SK-N-SH (cell line): ENCODE data around the gene ZSCAN12. TPM values are rescaled to one million over a fixed set of nuclear protein-coding genes. Genes with fewer than 3 reads are reported as not detected.

Source experiments
- CTCF ChIA-PET: fragments of 300-600, 350-600 bp; formaldehyde crosslinking; extraction: SDS; loops from one replicate; lab custom pipeline; 2021; lab: Yijun Ruan, JAX
- POLR2A ChIA-PET: fragments of 350-600 bp; sonication (Branson Sonifier 250); formaldehyde crosslinking; extraction: SDS; loops from one replicate; lab custom pipeline; 2020; ENCODE audit warnings: antibody characterized with exemption, inconsistent platforms; lab: Yijun Ruan, JAX
- DNase-seq: peaks from one replicate; pipeline ENCODE4 v3.0.0; 2012
- H2AFZ ChIP-seq: fragments of 200-600 bp; sonication (generic); 2 replicates; pipeline ENCODE4 v1.8.1; 2016; ENCODE audit warnings: antibody characterized with exemption, mild to moderate bottlenecking, low read depth
- H3F3A ChIP-seq: fragments of 200-600 bp; sonication (generic); replicated peaks from 2 replicates; pipeline ENCODE3; 2016; ENCODE audit warnings: antibody characterized with exemption, mild to moderate bottlenecking; ENCODE audit not compliant: insufficient read depth
- H3K27ac ChIP-seq, 2 experiments: fragments of 200-500 bp in 1 of 2; fragments of 200-600 bp in 1 of 2; sonication (Bioruptor generic) in 1 of 2; sonication (generic), shearing (Covaris generic) in 1 of 2; 2 replicates each; pipeline versions ENCODE4 v1.5.1 to v1.6.1; 2014 to 2016; ENCODE audit warnings: low read depth in 2 of 2, inconsistent platforms in 1 of 2, low read length in 1 of 2, mild to moderate bottlenecking in 1 of 2, mixed read lengths in 1 of 2
- H3K27me3 ChIP-seq: fragments of 200-600 bp; sonication (generic), shearing (Covaris generic); 2 replicates; pipeline ENCODE4 v1.6.1; 2016; ENCODE audit warnings: mixed run types; ENCODE audit not compliant: insufficient read depth
- H3K36me3 ChIP-seq, 2 experiments: fragments of 200-500 bp in 1 of 2; fragments of 200-600 bp in 1 of 2; sonication (Bioruptor generic) in 1 of 2; sonication (generic) in 1 of 2; replicated peaks in 1 of 2; 2 replicates each; pipeline versions ENCODE3 to v1.5.1; 2014 to 2016; ENCODE audit warnings: low read length in 1 of 2, mild to moderate bottlenecking in 1 of 2; ENCODE audit not compliant: insufficient read depth in 2 of 2, control insufficient read depth in 1 of 2
- H3K4me1 ChIP-seq, 2 experiments: fragments of 200-500 bp in 1 of 2; fragments of 200-600 bp in 1 of 2; sonication (Bioruptor generic) in 1 of 2; sonication (generic), shearing (Covaris generic) in 1 of 2; 2 replicates each; pipeline versions ENCODE4 v1.5.1 to v1.6.1; 2014 to 2016; ENCODE audit warnings: low read depth in 1 of 2, low read length in 1 of 2, mixed run types in 1 of 2; ENCODE audit not compliant: insufficient read depth in 2 of 2, control insufficient read depth in 1 of 2
- H3K4me2 ChIP-seq: fragments of 200-600 bp; sonication (generic), shearing (Covaris generic); 2 replicates; pipeline ENCODE4 v1.6.1; 2017; ENCODE audit warnings: mixed run types
- H3K4me3 ChIP-seq, 2 experiments: fragments of 200-500 bp in 1 of 2; fragments of 200-600 bp in 1 of 2; sonication (Bioruptor generic) in 1 of 2; sonication (generic), shearing (Covaris generic) in 1 of 2; 2 replicates each; pipeline versions ENCODE4 v1.5.1 to v1.8.1; 2014 to 2016; ENCODE audit warnings: low read depth in 2 of 2, inconsistent platforms in 1 of 2, low read length in 1 of 2, mild to moderate bottlenecking in 1 of 2, mixed read lengths in 1 of 2, moderate library complexity in 1 of 2
- H3K79me2 ChIP-seq: fragments of 200-600 bp; sonication (generic); 2 replicates; pipeline ENCODE4 v1.8.1; 2017; ENCODE audit warnings: mild to moderate bottlenecking; ENCODE audit not compliant: insufficient read depth
- H3K9ac ChIP-seq: fragments of 200-600 bp; sonication (generic); 2 replicates; pipeline ENCODE4 v1.6.1; 2017; ENCODE audit warnings: mixed run types
- H3K9me2 ChIP-seq: fragments of 200-600 bp; sonication (generic); 2 replicates; pipeline ENCODE4 v1.6.1; 2017; ENCODE audit warnings: mixed run types
- H3K9me3 ChIP-seq: fragments of 200-600 bp; sonication (generic); 2 replicates; pipeline ENCODE4 v1.6.1; 2017; ENCODE audit warnings: mixed run types, mild to moderate bottlenecking, moderate library complexity
- H4K20me1 ChIP-seq: fragments of 200-600 bp; sonication (generic); 2 replicates; pipeline ENCODE4 v1.6.1; 2017; ENCODE audit warnings: mild to moderate bottlenecking, mixed run types; ENCODE audit not compliant: insufficient read depth
- CHD2 ChIP-seq: fragments of 150-350 bp; IDR thresholded peaks from 2 replicates; pipeline ENCODE4 v1.6.1; 2018; ENCODE audit warnings: low read length; ENCODE audit not compliant: partially characterized antibody
- EP300 ChIP-seq, 2 experiments: IDR thresholded peaks; 2 replicates each; pipeline versions ENCODE4 v1.4.0 to v1.6.1; 2012; ENCODE audit warnings: borderline replicate concordance in 1 of 2, low read depth in 1 of 2, low read length in 1 of 2
- FOSL2 ChIP-seq: IDR thresholded peaks from 2 replicates; pipeline ENCODE4 v1.4.0; 2012; ENCODE audit warnings: low read depth, mild to moderate bottlenecking, moderate library complexity, borderline replicate concordance
- FOXM1 ChIP-seq: IDR thresholded peaks from 2 replicates; pipeline ENCODE4 v1.4.0; 2012; ENCODE audit warnings: low read depth, mild to moderate bottlenecking
- GABPA ChIP-seq: IDR thresholded peaks from 2 replicates; pipeline ENCODE4 v1.4.0; 2012; ENCODE audit warnings: low read depth, mild to moderate bottlenecking
- GATA2 ChIP-seq: sonication (generic); formaldehyde crosslinking; IDR thresholded peaks from 2 replicates; pipeline ENCODE4 v1.5.0; 2020; ENCODE audit warnings: mild to moderate bottlenecking, missing genetic modification reagents
- JUND ChIP-seq: IDR thresholded peaks from 2 replicates; pipeline ENCODE4 v1.4.0; 2012
- MXI1 ChIP-seq: IDR thresholded peaks from 2 replicates; pipeline ENCODE4 v1.6.1; 2012; ENCODE audit warnings: mild to moderate bottlenecking, low read depth, low read length, improper control_type of control experiment
- NFIC ChIP-seq: IDR thresholded peaks from 2 replicates; pipeline ENCODE4 v1.4.0; 2012; ENCODE audit warnings: borderline replicate concordance
- NRF1 ChIP-seq: IDR thresholded peaks from 2 replicates; pipeline ENCODE4 v1.6.1; 2012; ENCODE audit warnings: low read depth, mild to moderate bottlenecking, low read length
- POLR2AphosphoS5 ChIP-seq: IDR thresholded peaks from 2 replicates; pipeline ENCODE4 v1.6.1; 2012; ENCODE audit warnings: low read depth, low read length
- RAD21 ChIP-seq: IDR thresholded peaks from 2 replicates; pipeline ENCODE4 v1.6.1; 2012; ENCODE audit warnings: mild to moderate bottlenecking, low read length
- RCOR1 ChIP-seq: fragments of 150-350 bp; IDR thresholded peaks from 2 replicates; pipeline ENCODE4 v1.6.1; 2017; ENCODE audit warnings: antibody characterized with exemption, low read length
- RFX5 ChIP-seq: IDR thresholded peaks from 2 replicates; pipeline ENCODE4 v1.6.1; 2012; ENCODE audit warnings: mild to moderate bottlenecking, improper control_type of control experiment, low read length
- RXRA ChIP-seq: IDR thresholded peaks from 2 replicates; pipeline ENCODE4 v1.4.0; 2012; ENCODE audit warnings: low read depth, mild to moderate bottlenecking, borderline replicate concordance
- SIN3A ChIP-seq: IDR thresholded peaks from 2 replicates; pipeline ENCODE4 v1.6.1; 2012; ENCODE audit warnings: low read depth, mild to moderate bottlenecking, low read length, moderate library complexity, borderline replicate concordance
- SMC3 ChIP-seq: IDR thresholded peaks from 2 replicates; pipeline ENCODE4 v1.6.1; 2012; ENCODE audit warnings: low read depth, low read length, improper control_type of control experiment
- TAF1 ChIP-seq: IDR thresholded peaks from 2 replicates; pipeline ENCODE4 v1.6.1; 2012; ENCODE audit warnings: low read depth, mild to moderate bottlenecking, low read length, moderate library complexity, borderline replicate concordance
- TCF12 ChIP-seq: IDR thresholded peaks from 2 replicates; pipeline ENCODE4 v1.4.0; 2012
- YY1 ChIP-seq: IDR thresholded peaks from 2 replicates; pipeline ENCODE4 v1.4.0; 2012; ENCODE audit warnings: low read depth, mild to moderate bottlenecking
- WGBS: methylation state at CpG from one replicate; pipeline ENCODE4 v1.1.6; 2017; ENCODE audit warnings: low lambda C conversion rate; 5-methylcytosine and 5-hydroxymethylcytosine counted together
- polyA plus RNA-seq, 3 experiments: library from polyadenylated mRNA; depleted of rRNA; stranded (reverse); fragments of >200 nt; gene quantifications; 2 replicates each; pipeline ENCODE4 v1.2.3, GENCODE V29; 2012
- TF ChIP-seq, protein P1 (sequence below): IDR thresholded peaks from 2 replicates; pipeline ENCODE4; 2012
- TF ChIP-seq, protein P2 (sequence below): IDR thresholded peaks from 2 replicates; pipeline ENCODE4 v1.4.0; 2012; ENCODE audit warnings: low read depth

ZSCAN12 gene
- polyA plus RNA-seq, 1 of the 3 experiments (the other 2 are of a cell fraction): 1.6 TPM

DNA sequence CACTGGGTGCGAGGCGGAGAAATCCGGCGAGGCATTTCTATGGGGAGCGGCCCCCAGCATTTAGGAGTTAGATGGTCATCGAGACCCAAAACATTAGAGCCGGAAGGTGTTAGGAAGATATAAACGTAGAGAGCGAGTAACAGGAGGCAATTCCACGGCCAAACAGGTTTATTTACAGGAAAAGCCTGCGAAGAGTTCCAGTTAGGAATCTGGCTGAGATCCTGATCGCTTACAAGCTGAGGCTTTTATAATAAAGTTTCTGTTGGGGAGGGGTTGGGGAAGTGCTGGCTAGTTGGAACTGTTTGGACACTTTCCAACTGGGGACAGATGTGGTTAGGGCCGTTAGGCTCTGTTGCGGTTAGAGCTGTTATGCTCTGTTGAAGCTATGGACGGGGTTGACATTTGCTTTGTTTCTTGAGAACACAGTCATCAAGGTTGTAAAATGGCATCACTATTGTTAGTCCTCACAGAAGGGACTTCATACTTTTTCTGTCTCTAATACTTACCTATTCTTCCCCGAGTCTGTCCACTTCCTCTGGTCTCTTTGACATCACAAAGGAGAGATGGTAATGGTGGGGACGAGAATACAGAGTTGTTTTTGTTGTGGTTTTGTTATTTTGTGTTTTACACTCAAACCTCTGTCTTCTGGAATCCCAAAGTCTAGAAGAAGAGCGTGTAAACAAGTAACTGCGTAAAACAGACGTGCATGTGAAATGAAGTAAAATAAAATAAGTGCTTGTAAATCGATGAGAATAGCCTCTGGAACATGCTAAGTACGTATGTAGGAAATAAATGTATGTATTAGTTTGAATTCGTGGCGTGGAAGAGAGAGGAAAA, 63.0 kb downstream of the ZSCAN12 start:
- Histone ChIP-seq H3K4me1 (peaks cover 0 to 7% of the 10 kb centered on the region in 2 experiments; a peak in 2 of 4 replicates), H3K27ac (peak overlapping the region; percentile 92 to 99), H3K4me3 (peak overlapping the region; percentile 74 to 93), H3K9me3 (no peaks in the 10 kb centered on the region), H4K20me1 (no peaks in the 10 kb centered on the region), H3K9me2 (no peaks in the 10 kb centered on the region), H3K4me2 (peak overlapping the region; percentile 87), H3K79me2 (no peaks in the 10 kb centered on the region), H2AFZ (peak overlapping the region; percentile 84), H3K9ac (peak overlapping the region; percentile 70; the same call in 1 of the 2 replicates), H3F3A (peaks cover 11% of the 10 kb centered on the region), H3K27me3 (no peaks in the 10 kb centered on the region), H3K36me3 (no peaks in the 10 kb centered on the region)
- TF ChIP-seq GABPA (0 out of 2 replicates have a peak, but pooled peaks have one; percentile 0), TCF12 (no peak), YY1 (0 out of 2 replicates have a peak, but pooled peaks have one; percentile 6), EP300 (IDR thresholded peaks at IDR 0.05; ENCODE audit: borderline replicate concordance in 1 of 2, low read depth in 1 of 2, low read length in 1 of 2) (no peak), SIN3A (no peak)
- ChIA-PET POLR2A (interaction anchor here (1.1 to 3.2 kb wide), 9 partner anchors 9 to 442 kb away, joined by 3 to 14 read pairs (median 4); partner anchors contain the start of genes PGBD1, ZKSCAN8 and ZSCAN26), CTCF (interaction anchor here (2.1 to 5.0 kb wide), 2 partner anchors 11 to 19 kb away, joined by 8 to 29 read pairs; no protein-coding TSS in a partner anchor)
- WGBS: 10% methylated on average over 24 of the region's 24 CpGs
- peak; percentile 35 for DNase-seq

DNA sequence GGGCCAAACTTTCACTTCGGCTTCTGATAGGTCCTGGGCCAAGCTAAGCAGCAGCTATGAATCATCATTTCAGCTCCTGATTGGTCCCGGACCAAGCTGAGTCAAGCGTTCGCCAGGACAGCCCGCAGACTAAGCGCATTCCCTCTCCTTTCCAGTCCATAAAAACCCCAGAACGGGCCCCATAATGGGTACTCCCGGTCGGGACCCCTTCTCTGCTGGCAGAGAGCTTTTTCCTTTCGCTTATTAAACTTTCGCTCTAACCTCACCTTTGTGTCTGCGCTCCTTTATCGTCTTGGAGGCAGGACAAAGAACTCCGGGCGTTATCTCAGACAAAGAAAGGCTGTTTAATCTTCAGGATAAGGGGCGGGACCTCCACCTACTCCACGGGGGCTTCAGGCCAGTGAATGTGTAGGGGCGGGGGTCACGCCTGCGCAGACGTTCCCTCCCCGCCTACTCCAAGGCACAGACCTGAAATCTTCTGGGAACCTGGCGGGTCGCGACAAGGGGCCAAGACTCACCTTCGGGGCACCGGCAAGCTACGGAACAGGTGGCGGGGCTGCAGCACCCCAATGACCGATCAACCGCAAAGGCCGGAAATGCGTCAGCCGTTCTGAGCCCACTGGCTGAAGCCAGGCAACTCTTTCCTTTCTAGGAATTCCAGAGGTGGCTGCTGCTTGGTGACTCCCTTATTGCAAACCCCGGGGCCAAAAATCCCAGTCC, 63.8 kb downstream of the ZSCAN12 start, which contains the start of gene ZSCAN31:
Gene ZSCAN31, minus strand, starts transcription at position 585 of the 720 bp plus-strand sequence. CDS start 6,465 bp downstream, outside the sequence.
- peak within 1 kb of the TSS; percentile 84 for H2AFZ ChIP-seq
- peak within 1 kb of the TSS; percentile 92 to 99 for H3K27ac ChIP-seq
- no peaks in the 10 kb centered on the region for H3K9me2 ChIP-seq
- no peaks in the 10 kb centered on the region for H4K20me1 ChIP-seq
- H3K27me3 ChIP-seq: no peaks in the 10 kb centered on the region
- peak; percentile 81 for DNase-seq
- peak within 1 kb of the TSS; percentile 74 to 93 for H3K4me3 ChIP-seq
- ChIA-PET CTCF (interaction anchor here (0.6 to 5.0 kb wide), 3 partner anchors 20 to 59 kb away, joined by 3 to 29 read pairs (median 3); partner anchors contain the start of gene PGBD1), POLR2A (interaction anchor here (0.6 to 3.2 kb wide), 18 partner anchors 9 to 528 kb away, joined by 3 to 14 read pairs (median 4); partner anchors contain the start of genes PGBD1, ZKSCAN3, ZKSCAN8 and ZSCAN26)
- no peaks in the 10 kb centered on the region for H3K79me2 ChIP-seq
- no peaks in the 10 kb centered on the region for H3K36me3 ChIP-seq
- peak within 1 kb of the TSS; percentile 70; the same call in 1 of the 2 replicates for H3K9ac ChIP-seq
- peaks cover 11% of the 10 kb centered on the region for H3F3A ChIP-seq
- H3K4me1 ChIP-seq: peaks cover 0 to 7% of the 10 kb centered on the region in 2 experiments; a peak in 2 of 4 replicates
- H3K4me2 ChIP-seq: peak within 1 kb of the TSS; percentile 87
- no peak for TF ChIP-seq FOXM1
- peak; percentile 63 for TF ChIP-seq GABPA
- TF ChIP-seq NRF1: peak; percentile 72
- no peak for TF ChIP-seq SMC3
- peak; percentile 26; the same call in 1 of the 2 replicates for TF ChIP-seq YY1
- no peak; the same call in 1 of the 2 replicates for TF ChIP-seq RCOR1
- peak; percentile 87 for TF ChIP-seq RFX5
- TF ChIP-seq TAF1: peak; percentile 68
- peak; percentile 77 for TF ChIP-seq FOSL2
- TF ChIP-seq MXI1: 0 out of 2 replicates have a peak, but pooled peaks have one; percentile 16
- TF ChIP-seq, protein P1, sequence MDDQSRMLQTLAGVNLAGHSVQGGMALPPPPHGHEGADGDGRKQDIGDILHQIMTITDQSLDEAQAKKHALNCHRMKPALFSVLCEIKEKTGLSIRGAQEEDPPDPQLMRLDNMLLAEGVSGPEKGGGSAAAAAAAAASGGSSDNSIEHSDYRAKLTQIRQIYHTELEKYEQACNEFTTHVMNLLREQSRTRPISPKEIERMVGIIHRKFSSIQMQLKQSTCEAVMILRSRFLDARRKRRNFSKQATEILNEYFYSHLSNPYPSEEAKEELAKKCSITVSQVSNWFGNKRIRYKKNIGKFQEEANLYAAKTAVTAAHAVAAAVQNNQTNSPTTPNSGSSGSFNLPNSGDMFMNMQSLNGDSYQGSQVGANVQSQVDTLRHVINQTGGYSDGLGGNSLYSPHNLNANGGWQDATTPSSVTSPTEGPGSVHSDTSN: peak; percentile 27
- TF ChIP-seq, protein P2, sequence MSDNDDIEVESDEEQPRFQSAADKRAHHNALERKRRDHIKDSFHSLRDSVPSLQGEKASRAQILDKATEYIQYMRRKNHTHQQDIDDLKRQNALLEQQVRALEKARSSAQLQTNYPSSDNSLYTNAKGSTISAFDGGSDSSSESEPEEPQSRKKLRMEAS: peak; percentile 29
- TF ChIP-seq NFIC: peak; percentile 54; the same call in 1 of the 2 replicates
- peak; percentile 90; the same call in 1 of the 2 replicates for TF ChIP-seq POLR2AphosphoS5
- TF ChIP-seq RAD21: no peak
- no peak for TF ChIP-seq RXRA
- peak; percentile 70 for TF ChIP-seq JUND
- TF ChIP-seq TCF12: peak; percentile 3; the same call in 1 of the 2 replicates
- TF ChIP-seq CHD2: peak; percentile 26
- TF ChIP-seq GATA2 (CRISPR knock-in tag): 0 out of 2 replicates have a peak, but pooled peaks have one; percentile 18
- no peaks in the 10 kb centered on the region for H3K9me3 ChIP-seq
- WGBS: 1% methylated on average over 33 of the region's 35 CpGs
